GM13976 (cell line): Measurements from ENCODE around the gene HIGD1A.

ENCODE experiments used
- DNase-seq: peaks from one replicate; pipeline ENCODE4 v3.0.0; 2012; ENCODE audit warnings: low spot score
- in situ Hi-C: fragments of 300-500 bp; cut with MboI; formaldehyde crosslinking; loops from one replicate; pipeline ENCODE4 v1.12.0; 2022; ENCODE audit warnings: low sequenced_read_pairs, mixed read lengths, inconsistent platforms; ENCODE audit not compliant: unreplicated experiment
- TF ChIP-seq, protein P1 (sequence below): IDR thresholded peaks from 2 replicates; pipeline ENCODE4 v1.5.1; 2012; ENCODE audit warnings: borderline replicate concordance, mild to moderate bottlenecking; ENCODE audit not compliant: insufficient read depth; ENCODE audit errors: extremely low read depth, missing control alignments, control extremely low read depth

Gene HIGD1A

DNA sequence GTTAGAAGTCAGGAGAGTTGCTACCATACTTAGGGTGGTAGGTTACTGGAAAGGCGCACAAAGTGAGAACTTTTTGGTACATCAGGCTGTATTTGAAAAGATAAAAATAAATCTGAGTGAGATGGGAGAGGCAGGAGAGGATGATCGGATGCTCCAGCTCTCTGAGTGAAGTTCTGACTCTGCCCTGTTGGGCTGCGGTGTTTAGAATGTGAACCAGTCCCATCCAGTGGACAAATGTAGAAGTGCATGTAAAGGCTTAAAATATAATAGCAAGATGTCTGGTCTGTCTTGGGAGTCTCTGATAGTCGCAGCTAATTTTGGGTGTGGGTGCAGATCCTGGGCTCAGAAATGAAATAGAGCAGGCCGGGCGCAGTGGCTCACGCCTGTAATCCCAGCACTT is 35.3 kb upstream of the HIGD1A start:
- TF ChIP-seq, protein P1, sequence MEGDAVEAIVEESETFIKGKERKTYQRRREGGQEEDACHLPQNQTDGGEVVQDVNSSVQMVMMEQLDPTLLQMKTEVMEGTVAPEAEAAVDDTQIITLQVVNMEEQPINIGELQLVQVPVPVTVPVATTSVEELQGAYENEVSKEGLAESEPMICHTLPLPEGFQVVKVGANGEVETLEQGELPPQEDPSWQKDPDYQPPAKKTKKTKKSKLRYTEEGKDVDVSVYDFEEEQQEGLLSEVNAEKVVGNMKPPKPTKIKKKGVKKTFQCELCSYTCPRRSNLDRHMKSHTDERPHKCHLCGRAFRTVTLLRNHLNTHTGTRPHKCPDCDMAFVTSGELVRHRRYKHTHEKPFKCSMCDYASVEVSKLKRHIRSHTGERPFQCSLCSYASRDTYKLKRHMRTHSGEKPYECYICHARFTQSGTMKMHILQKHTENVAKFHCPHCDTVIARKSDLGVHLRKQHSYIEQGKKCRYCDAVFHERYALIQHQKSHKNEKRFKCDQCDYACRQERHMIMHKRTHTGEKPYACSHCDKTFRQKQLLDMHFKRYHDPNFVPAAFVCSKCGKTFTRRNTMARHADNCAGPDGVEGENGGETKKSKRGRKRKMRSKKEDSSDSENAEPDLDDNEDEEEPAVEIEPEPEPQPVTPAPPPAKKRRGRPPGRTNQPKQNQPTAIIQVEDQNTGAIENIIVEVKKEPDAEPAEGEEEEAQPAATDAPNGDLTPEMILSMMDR = peak; percentile 54
- DNase-seq = peak; percentile 64
- in situ Hi-C loops = no loop called here

DNA sequence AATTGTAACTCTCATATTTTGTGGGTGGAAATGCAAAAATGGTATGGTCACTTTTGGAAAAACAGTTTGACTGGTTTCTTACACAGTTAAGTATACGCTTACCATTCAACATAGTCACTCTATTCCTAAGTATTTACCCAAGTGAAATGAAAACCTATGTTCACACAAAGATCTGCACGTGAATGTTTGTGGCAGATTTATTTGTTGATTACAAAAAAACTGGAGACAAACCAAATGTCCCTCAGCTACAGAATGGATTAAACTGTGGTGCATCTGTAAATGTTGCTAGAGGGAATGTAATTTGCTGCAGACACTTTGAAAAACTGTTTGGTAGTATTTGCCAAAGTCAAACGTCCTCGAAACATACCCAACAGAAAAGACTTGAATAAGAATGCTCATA is 34.3 kb upstream of the HIGD1A start:
- no peak for DNase-seq
- in situ Hi-C loops = no loop called here

DNA sequence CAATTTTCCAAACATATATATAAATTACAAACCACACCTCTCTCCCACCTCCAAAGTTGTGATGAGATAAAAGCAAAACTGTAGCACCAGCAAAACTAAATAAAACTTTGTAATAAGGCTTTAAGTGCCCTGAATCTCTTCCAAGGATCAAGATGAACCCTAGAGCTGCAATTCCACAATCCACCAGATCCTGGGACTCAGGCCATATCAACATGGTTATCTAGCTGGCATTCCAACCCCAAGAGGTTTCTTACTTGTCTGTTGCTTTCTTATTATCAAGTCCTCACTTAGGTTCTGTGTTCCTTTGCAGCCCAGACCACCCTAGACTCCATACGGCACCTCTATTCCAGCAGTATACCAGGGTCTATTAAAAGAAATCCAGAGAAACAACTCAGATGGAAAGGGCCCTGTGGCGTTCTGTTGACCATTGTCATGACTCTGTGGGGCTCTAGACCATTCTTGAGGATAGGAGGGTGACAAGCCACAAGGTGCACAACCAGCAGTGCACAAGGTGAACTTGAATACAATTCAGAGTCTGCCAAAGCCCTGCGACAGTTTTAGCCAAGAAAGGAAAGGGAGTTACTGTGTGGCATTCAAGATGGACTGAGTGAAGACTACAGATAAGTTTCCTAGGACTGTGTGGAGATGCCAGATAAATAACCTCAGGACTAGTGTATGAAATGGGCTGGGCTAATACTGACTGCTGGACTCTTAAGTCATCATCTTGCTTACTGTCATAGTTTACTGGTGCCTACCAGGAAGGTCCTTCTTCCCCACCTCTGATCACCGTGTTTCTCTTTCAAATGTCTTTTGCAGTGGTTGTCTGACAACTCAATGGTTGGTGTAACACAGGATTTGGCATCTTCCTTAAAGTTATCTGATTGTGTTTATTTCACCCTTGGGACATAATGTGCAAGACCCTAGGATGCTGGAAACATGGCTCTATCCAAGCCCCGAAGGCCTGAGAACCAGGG is 32.1 kb upstream of the HIGD1A start:
- in situ Hi-C loops = no loop called here
- TF ChIP-seq, protein P1 = no peak
- no peak for DNase-seq

More for the DNA sequence above, 34.3 kb upstream of the HIGD1A start:
- TF ChIP-seq, protein P1 = no peak

DNA sequence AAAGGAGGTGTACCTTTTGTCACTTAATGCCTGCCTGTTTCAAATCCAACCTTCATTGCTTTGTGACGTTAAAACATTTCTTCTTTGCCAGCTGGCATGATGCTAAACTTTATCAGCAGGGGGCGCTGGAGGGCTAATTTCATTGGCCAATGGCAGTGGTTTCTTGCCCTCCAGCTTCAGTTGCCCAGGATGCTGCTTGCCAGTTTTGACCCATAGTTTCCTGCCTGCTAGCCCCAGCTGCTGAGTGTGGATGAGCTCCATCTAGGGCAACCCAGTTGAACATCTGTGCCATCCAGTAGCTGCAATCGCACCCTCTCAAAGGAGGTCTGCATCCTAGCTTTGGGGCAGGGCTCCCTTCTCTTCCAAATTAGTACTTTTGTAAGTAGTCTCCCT is 27.0 kb upstream of the HIGD1A start:
- TF ChIP-seq, protein P1 = peak; percentile 63
- peak; percentile 55 for DNase-seq
- in situ Hi-C loops = no loop called here

DNA sequence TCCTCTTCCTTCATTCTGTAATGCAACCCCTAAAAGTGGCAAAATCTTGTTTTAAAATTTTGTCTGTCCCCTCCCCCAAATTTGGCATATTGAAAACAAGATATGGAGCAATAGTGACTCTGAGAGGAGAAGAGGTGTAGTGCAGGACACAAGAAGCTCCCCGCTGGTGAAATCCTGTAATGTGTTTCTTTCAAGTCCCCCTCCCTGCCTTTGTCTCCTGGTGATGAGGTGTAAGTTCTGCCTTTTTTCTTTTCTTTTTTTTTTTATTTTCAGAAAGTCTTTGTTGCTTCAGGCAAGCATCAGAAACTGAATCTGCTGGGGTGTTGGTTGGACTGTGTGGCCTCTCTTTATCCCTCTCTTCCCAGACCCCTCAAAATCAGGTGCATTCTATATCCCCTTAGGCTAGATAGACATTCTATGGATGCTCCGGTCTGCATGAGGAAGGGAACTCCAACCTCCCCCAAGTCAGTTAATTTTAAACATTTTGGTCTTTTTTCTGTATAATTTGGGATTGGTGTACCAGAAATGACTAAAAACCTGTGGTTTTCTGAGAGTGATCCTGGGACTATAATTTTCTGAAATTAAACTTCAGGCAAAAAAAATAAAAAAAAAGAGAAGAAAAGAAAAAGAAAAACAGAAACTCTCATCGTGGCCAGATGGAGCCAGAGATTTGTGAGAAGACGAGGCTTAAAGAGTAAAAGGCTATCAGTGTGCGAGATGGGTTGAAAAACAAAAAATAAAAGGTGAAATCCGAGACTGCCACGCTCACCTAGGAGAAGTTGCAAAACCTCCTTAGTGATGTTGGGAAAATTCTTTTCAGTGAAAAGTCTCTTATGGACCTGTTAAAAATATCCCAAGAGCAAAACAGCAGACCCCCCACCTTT is 26.4 kb upstream of the HIGD1A start:
- DNase-seq = no peak
- TF ChIP-seq, protein P1 = no peak
- in situ Hi-C loops = no loop called here

DNA sequence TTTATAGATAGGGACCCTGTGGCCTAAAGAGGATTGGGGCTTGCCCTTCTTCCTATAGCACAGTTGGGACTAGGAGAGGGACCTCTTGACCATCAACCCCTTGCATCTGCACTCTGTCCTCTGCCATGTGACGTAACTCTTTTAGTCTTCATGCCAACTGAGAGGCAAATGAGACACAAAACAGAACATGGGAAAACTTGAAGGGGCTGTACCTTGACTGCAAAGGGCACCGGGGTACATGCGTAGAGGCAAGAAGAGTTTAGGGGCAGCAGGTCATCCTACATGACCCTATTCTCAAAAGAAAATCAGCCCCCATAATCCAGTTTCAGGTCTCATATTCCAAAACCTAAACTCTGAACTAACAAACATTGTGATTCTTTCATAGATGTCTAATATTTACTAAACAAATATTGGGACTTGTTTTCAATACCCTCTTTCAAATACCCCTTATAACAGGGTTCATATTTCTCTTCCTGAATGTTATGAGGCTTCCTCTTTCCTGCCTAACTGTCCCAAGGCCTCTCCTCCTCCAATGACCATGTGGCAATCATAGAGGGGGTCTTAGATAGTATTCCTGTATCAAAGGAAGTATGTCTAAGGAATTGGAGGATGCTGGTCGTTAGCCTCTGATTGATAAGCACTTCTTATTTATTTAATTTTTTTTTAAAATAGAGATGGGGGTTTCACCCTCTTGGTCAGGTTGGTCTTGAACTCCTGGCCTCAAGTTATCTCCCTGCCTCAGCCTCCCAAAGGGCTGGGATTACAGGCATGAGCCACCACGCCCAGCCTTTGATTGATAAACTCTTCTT is 25.5 kb upstream of the HIGD1A start:
- DNase-seq = no peak
- in situ Hi-C loops = no loop called here
- TF ChIP-seq, protein P1 = no peak
